HUES6 (cell line): ENCODE measurements around the gene PCDHA8.
A peak's percentile ranks its signal among the peaks of the same experiment; 100 is the strongest.
"Not testable (repeated sequence)": the region's sequence is repeated elsewhere in the genome, so short reads cannot be mapped to it uniquely, and the experiment has no call there.

ENCODE experiments used
- H3K27ac ChIP-seq: 2 replicates; pipeline ENCODE4 v1.7.0; 2013; ENCODE audit warnings: low read depth, mild to moderate bottlenecking, low read length, inconsistent platforms
- H3K27me3 ChIP-seq: 2 replicates; pipeline ENCODE4 v1.6.1; 2013; ENCODE audit warnings: low read length; ENCODE audit not compliant: control insufficient read depth, insufficient read depth
- H3K36me3 ChIP-seq: 2 replicates; pipeline ENCODE4 v1.6.1; 2013; ENCODE audit warnings: low read length; ENCODE audit not compliant: control insufficient read depth, insufficient read depth
- H3K4me1 ChIP-seq: 2 replicates; pipeline ENCODE4 v1.6.1; 2013; ENCODE audit warnings: low read length; ENCODE audit not compliant: control insufficient read depth, insufficient read depth
- H3K4me3 ChIP-seq: 2 replicates; pipeline ENCODE4 v1.5.1; 2013; ENCODE audit warnings: low read depth, low read length
- H3K9ac ChIP-seq: one replicate; pipeline ENCODE4 v1.6.1; 2013; ENCODE audit warnings: mild to moderate bottlenecking, low read length
- H3K9me3 ChIP-seq: 2 replicates; pipeline ENCODE4 v1.6.1; 2013; ENCODE audit warnings: low read depth, low read length; ENCODE audit not compliant: control insufficient read depth, insufficient read depth

The PCDHA8 gene

DNA sequence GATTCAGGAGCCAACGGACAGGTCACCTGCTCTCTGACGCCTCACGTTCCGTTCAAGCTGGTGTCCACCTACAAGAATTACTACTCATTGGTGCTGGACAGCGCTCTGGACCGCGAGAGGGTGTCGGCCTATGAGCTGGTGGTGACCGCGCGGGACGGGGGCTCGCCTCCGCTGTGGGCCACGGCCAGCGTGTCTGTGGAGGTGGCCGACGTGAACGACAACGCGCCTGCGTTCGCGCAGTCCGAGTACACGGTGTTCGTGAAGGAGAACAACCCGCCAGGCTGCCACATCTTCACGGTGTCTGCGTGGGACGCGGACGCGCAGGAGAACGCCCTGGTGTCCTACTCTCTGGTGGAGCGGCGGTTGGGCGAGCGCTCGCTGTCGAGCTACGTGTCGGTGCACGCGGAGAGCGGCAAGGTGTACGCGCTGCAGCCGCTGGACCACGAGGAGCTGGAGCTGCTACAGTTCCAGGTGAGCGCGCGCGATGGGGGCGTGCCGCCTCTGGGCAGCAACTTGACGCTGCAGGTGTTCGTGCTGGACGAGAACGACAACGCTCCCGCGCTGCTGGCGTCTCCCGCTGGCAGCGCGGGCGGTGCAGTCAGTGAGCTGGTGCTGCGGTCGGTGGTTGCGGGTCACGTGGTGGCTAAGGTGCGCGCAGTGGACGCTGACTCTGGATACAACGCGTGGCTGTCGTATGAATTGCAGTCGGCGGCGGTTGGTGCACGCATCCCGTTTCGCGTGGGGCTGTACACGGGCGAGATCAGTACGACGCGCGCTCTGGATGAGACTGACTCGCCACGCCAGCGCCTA is 16.4 kb downstream of the PCDHA8 start:
- Histone ChIP-seq H3K4me1 (no peaks in the 10 kb centered on the region), H3K27ac (no peak overlapping the region), H3K9ac (no peak overlapping the region), H3K9me3 (peaks cover 18% of the 10 kb centered on the region), H3K36me3 (peaks cover 5% of the 10 kb centered on the region; the same call in 1 of the 2 replicates), H3K27me3 (no peaks in the 10 kb centered on the region), H3K4me3 (no peak overlapping the region)

- no peaks in the 10 kb centered on the region for H3K4me1 ChIP-seq
- H3K27me3 ChIP-seq = no peaks in the 10 kb centered on the region
- no peak overlapping the region for H3K4me3 ChIP-seq
- H3K9ac ChIP-seq = no peak overlapping the region
- peaks cover 24% of the 10 kb centered on the region for H3K9me3 ChIP-seq
- peaks cover 10% of the 10 kb centered on the region; the same call in 1 of the 2 replicates for H3K36me3 ChIP-seq
- H3K27ac ChIP-seq = no peak overlapping the region
Measured at GRCh38 chr5:140857987-140858240, 16.9 kb downstream of the PCDHA8 start.

DNA sequence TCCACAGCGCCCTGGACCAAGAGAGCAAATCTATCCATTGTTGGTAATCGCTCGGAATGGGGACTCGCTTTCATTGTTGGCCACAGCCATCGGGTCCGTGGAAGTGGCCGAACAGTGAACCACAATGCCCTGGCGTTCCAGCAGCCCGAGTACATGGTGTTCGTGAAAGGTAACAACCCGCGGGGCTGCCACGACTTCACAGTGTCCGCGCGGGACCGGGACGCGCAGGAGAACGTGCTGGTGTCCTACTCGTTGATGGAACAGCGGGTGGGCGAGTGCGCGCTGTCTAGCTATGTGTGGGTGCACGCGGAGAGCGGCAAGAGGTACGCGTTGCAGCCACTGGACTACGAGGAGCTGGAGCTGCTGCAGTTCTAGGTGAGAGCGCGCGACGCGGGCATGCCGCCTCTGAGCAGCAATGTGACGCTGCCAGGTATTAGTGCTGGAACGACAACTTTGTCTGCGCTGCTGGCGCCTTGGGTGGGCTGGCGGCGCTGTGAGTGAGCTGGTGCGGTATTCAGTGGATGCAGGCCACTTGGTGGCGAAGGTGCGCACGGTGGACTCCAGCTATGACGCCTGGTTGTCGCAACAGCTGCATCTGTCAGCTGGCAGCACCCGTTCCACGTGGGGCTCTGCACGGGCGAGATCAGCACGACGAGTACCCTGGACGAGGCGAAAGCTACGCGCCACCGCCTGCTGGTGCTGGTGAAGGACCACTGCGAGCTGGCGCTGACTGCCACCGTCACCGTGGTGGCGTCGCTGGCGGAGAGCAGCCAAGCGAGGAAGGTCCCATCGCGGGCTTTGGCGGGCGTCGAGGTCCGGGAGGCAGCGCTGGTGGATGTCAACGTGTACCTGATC is 21.7 kb downstream of the PCDHA8 start:
- no peaks in the 10 kb centered on the region for H3K4me1 ChIP-seq
- peaks cover 19% of the 10 kb centered on the region for H3K9me3 ChIP-seq
- H3K27me3 ChIP-seq = no peaks in the 10 kb centered on the region
- H3K9ac ChIP-seq = no peak overlapping the region
- no peak overlapping the region for H3K4me3 ChIP-seq
- peaks cover 15% of the 10 kb centered on the region; the same call in 1 of the 2 replicates for H3K36me3 ChIP-seq
- H3K27ac ChIP-seq = no peak overlapping the region

DNA sequence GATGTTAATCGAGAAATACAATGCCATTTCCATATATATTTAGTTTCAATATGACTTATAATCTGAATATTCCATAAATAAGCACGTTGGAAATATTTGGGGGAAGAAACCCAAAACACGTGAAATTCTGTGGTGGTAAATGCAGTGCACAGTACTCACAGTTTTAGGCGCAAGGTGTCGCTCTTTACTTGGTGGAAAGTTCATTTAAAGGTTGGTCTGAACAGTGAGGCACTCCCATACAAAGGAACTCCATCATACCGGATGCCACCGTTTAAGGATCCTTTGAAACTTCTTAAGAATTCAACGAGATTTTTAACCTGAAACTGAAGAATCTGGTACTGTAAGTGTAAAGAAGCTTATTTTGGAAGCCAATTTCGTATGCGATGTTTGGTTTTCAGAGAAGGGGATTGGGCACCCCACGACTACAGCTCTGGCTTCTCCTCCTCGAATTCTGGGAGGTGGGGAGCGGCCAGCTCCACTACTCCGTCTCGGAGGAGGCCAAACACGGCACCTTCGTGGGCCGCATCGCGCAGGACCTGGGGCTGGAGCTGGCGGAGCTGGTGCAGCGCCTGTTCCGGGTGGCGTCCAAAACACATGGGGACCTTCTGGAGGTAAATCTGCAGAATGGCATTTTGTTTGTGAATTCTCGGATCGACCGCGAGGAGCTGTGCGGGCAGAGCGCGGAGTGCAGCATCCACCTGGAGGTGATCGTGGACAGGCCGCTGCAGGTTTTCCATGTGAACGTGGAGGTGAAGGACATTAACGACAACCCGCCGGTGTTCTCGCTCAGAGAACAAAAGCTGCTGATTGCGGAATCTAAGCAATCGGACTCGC is 28.0 kb downstream of the PCDHA8 start, which contains the start of gene PCDHA11:
PCDHA11 (plus strand) TSS at position 237 of the 834 bp plus-strand sequence; CDS start at position 384, 147 bp downstream.
- Histone ChIP-seq H3K36me3 (peaks cover 16% of the 10 kb centered on the region), H3K27ac (no peak within 1 kb of the TSS), H3K4me3 (peak within 1 kb of the TSS; percentile 54), H3K9ac (peak within 1 kb of the TSS; percentile 59), H3K9me3 (peaks cover 2% of the 10 kb centered on the region; the same call in 1 of the 2 replicates), H3K27me3 (no peaks in the 10 kb centered on the region), H3K4me1 (no peaks in the 10 kb centered on the region)

DNA sequence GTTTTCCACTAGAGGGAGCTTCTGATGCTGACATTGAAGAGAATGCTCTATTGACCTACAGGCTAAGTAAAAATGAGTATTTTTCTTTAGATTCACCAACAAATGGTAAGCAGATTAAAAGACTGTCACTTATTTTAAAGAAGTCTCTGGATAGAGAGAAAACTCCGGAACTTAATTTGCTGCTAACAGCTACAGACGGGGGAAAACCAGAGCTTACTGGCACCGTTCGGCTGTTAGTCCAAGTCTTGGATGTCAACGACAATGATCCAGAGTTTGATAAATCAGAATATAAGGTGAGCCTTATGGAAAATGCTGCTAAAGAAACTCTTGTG is 28.5 kb downstream of the PCDHA8 start:
- Histone ChIP-seq H3K9me3 (peaks cover 2% of the 10 kb centered on the region; the same call in 1 of the 2 replicates), H3K4me3 (peak overlapping the region; percentile 54), H3K36me3 (peaks cover 16% of the 10 kb centered on the region), H3K27ac (no peak overlapping the region), H3K9ac (no peak overlapping the region), H3K4me1 (peaks cover 2% of the 10 kb centered on the region; the same call in 1 of the 2 replicates), H3K27me3 (no peaks in the 10 kb centered on the region)

GRCh38 chr5:140870221-140871201 is 29.5 kb downstream of the PCDHA8 start:
- Histone ChIP-seq H3K27ac (no peak overlapping the region), H3K4me3 (no peak overlapping the region), H3K36me3 (peaks cover 16% of the 10 kb centered on the region), H3K4me1 (peaks cover 3% of the 10 kb centered on the region; the same call in 1 of the 2 replicates), H3K27me3 (no peaks in the 10 kb centered on the region), H3K9me3 (peaks cover 2% of the 10 kb centered on the region; the same call in 1 of the 2 replicates), H3K9ac (no peak overlapping the region)

GRCh38 chr5:140875085-140876065 is 34.4 kb downstream of the PCDHA8 start, which contains the start of gene PCDHA12:
TSS of gene PCDHA12 (plus strand) at chr5:140875308. CDS start at chr5:140875473, 165 bp downstream.
- Histone ChIP-seq H3K27me3 (no peaks in the 10 kb centered on the region), H3K9me3 (no peaks in the 10 kb centered on the region), H3K36me3 (peaks cover 11% of the 10 kb centered on the region; the same call in 1 of the 2 replicates), H3K4me3 (peak within 1 kb of the TSS; percentile 89), H3K27ac (peak within 1 kb of the TSS; percentile 74; the same call in 1 of the 2 replicates), H3K9ac (peak within 1 kb of the TSS; percentile 90), H3K4me1 (peaks cover 3% of the 10 kb centered on the region; the same call in 1 of the 2 replicates)

GRCh38 chr5:140876541-140877261 is 35.7 kb downstream of the PCDHA8 start:
- H3K4me1 ChIP-seq, H3K36me3 ChIP-seq, H3K27ac ChIP-seq, H3K4me3 ChIP-seq, H3K27me3 ChIP-seq, H3K9me3 ChIP-seq, H3K9ac ChIP-seq: not testable (repeated sequence)

DNA sequence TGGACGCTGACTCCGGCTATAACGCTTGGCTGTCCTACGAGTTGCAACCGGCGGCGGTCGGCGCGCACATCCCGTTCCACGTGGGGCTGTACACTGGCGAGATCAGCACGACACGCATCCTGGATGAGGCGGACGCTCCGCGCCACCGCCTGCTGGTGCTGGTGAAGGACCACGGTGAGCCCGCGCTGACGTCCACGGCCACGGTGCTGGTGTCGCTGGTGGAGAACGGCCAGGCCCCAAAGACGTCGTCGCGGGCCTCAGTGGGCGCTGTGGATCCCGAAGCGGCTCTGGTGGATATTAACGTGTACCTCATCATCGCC is 36.2 kb downstream of the PCDHA8 start:
- Histone ChIP-seq H3K27ac (no peak overlapping the region), H3K4me1 (peaks cover 3% of the 10 kb centered on the region; the same call in 1 of the 2 replicates), H3K27me3 (no peaks in the 10 kb centered on the region), H3K9ac (no peak overlapping the region), H3K4me3 (no peak overlapping the region), H3K36me3 (0 out of 2 replicates have a peak, but pooled peaks cover 2% of the 10 kb centered on the region), H3K9me3 (no peaks in the 10 kb centered on the region)
